AG04449 (cell line): ENCODE measurements around the gene GPR37.

Experiments used
- CTCF ChIA-PET: fragments of 350-600 bp; formaldehyde crosslinking; extraction: SDS; loops from one replicate; lab custom pipeline; 2021; ENCODE audit warnings: antibody characterized with exemption; lab: Yijun Ruan, JAX
- POLR2A ChIA-PET: fragments of 400-600, 350-600 bp; formaldehyde crosslinking; extraction: SDS; loops from one replicate; lab custom pipeline; 2020; ENCODE audit warnings: antibody characterized with exemption, inconsistent platforms; lab: Yijun Ruan, JAX
- DNase-seq: peaks from one replicate; pipeline ENCODE4 v3.0.0-alpha.2; 2010; ENCODE audit warnings: low read depth, low spot score
- H3K4me3 ChIP-seq: 2 replicates; pipeline ENCODE4 v1.5.1; 2011; ENCODE audit warnings: low read depth, mild to moderate bottlenecking, control low read depth, low read length
- CTCF ChIP-seq: IDR thresholded peaks from one replicate; pipeline ENCODE4 v1.5.1; 2011; ENCODE audit warnings: mild to moderate bottlenecking, moderate library complexity, low read length, control low read depth, inconsistent platforms; ENCODE audit not compliant: insufficient read depth; ENCODE audit errors: missing control alignments

Gene GPR37

GRCh38 chr7:124791426-124791825, 25.8 kb upstream of the GPR37 start:
- no peak for TF ChIP-seq CTCF
- no peak overlapping the region for H3K4me3 ChIP-seq
- ChIA-PET CTCF (no interaction called here), POLR2A (no interaction called here)
- DNase-seq, result no peak

- no peak overlapping the region for H3K4me3 ChIP-seq
- POLR2A ChIA-PET, result no interaction called here
These were observed 25.1 kb upstream of the GPR37 start for GRCh38 chr7:124790645-124791044.

GRCh38 chr7:124785994-124786393, 20.4 kb upstream of the GPR37 start:
- DNase-seq, result no peak
- CTCF ChIA-PET, result interaction anchor here (0.9 to 6.2 kb wide), 11 partner anchors 8 to 686 kb away, joined by 3 to 57 read pairs (median 5); partner anchors contain the start of gene GPR37
- no peak for TF ChIP-seq CTCF
- POLR2A ChIA-PET, result no interaction called here
- H3K4me3 ChIP-seq, result no peak overlapping the region

More at GRCh38 chr7:124790645-124791044, 25.1 kb upstream of the GPR37 start:
- CTCF ChIA-PET, result interaction anchor here (1.0 kb wide), 1 partner anchor 636 kb away, joined by 3 read pairs; no protein-coding TSS in a partner anchor
- DNase-seq, result no peak
- TF ChIP-seq CTCF, result no peak

- peak; percentile 80 for TF ChIP-seq CTCF
- ChIA-PET POLR2A (no interaction called here), CTCF (interaction anchor here (0.6 to 6.2 kb wide), 20 partner anchors 9 to 1149 kb away, joined by 3 to 57 read pairs (median 3); partner anchors contain the start of gene GPR37)
- DNase-seq, result peak; percentile 12
- no peak overlapping the region for H3K4me3 ChIP-seq
These were observed 19.6 kb upstream of the GPR37 start for GRCh38 chr7:124784879-124785818.

- no peak for DNase-seq
- no peak for TF ChIP-seq CTCF
- ChIA-PET POLR2A (no interaction called here), CTCF (interaction anchor here (6.2 kb wide), 1 partner anchor 628 kb away, joined by 57 read pairs; no protein-coding TSS in a partner anchor)
- H3K4me3 ChIP-seq, result no peak overlapping the region
These were observed 17.7 kb upstream of the GPR37 start for GRCh38 chr7:124783271-124783670.
